Heart left ventricle (tissue), 16 donors: ENCODE results near the gene KCNC4. TPM values are rescaled to one million over a fixed set of nuclear protein-coding genes. Genes with fewer than 3 reads are reported as not detected.

Experiments used
- ATAC-seq, 4 donors: fragments of 200-7000 bp; cut with Tn5 transposase; one replicate each; pipeline ENCODE4 v1.9.1; 2020 to 2022; ENCODE audit warnings: moderate library complexity in 4 of 4, mild to moderate bottlenecking in 3 of 4, moderate number of reproducible peaks in 1 of 4
- DNase-seq, 5 donors: peaks; one replicate each; pipeline ENCODE4 v3.0.0-alpha.2; 2020
- H3K27ac ChIP-seq, 12 donors: fragments of 200-600 bp; sonication (generic) in 4 of 12; one replicate each; pipeline versions ENCODE4 v1.5.0 to v1.8.0; 2016 to 2022; ENCODE audit warnings: mild to moderate bottlenecking in 2 of 12
- H3K27me3 ChIP-seq, 9 donors: fragments of 200-600 bp; sonication (generic) in 2 of 9; one replicate each; pipeline versions ENCODE4 v1.5.1 to v1.8.0; 2016 to 2022; ENCODE audit warnings: mild to moderate bottlenecking in 3 of 9
- H3K36me3 ChIP-seq, 9 donors: fragments of 200-600 bp; sonication (generic) in 2 of 9; one replicate each; pipeline versions ENCODE4 v1.5.0 to v1.8.0; 2018 to 2022; ENCODE audit warnings: mild to moderate bottlenecking in 2 of 9
- H3K4me1 ChIP-seq, 12 donors: fragments of 200-600 bp; sonication (generic) in 4 of 12; one replicate each; pipeline versions ENCODE4 v1.5.0 to v1.8.0; 2016 to 2022; ENCODE audit warnings: mild to moderate bottlenecking in 3 of 12
- H3K4me3 ChIP-seq, 12 donors: fragments of 200-600 bp; sonication (generic) in 4 of 12; one replicate each; pipeline versions ENCODE4 v1.5.0 to v1.8.0; 2017 to 2022; ENCODE audit warnings: mild to moderate bottlenecking in 9 of 12, moderate library complexity in 4 of 12
- H3K9me3 ChIP-seq, 12 donors: fragments of 200-600 bp; sonication (generic) in 4 of 12; one replicate each; pipeline versions ENCODE4 v1.5.0 to v1.8.0; 2016 to 2022; ENCODE audit warnings: mild to moderate bottlenecking in 1 of 12
- POLR2A ChIP-seq, 2 donors: fragments of 450-650 bp; IDR thresholded peaks; one replicate each; pipeline ENCODE4 v1.6.1; 2017; ENCODE audit warnings: antibody characterized with exemption in 2 of 2, mild to moderate bottlenecking in 2 of 2, moderate library complexity in 2 of 2
- WGBS, 4 donors: extraction: QIAGEN DNeasy Blood & Tissue Kit in 2 of 4; methylation state at CpG; one replicate each; pipeline versions ENCODE4 v1.1.5 to v1.1.7; 2013 to 2018; 5-methylcytosine and 5-hydroxymethylcytosine counted together
- intact Hi-C, 10 donors: fragments of 100-400 bp; cut with DNase I; formaldehyde crosslinking; loops; one replicate each; pipeline versions ENCODE4 v1.11.1 to v1.14.2; 2022
- polyA plus RNA-seq, 2 donors: library from polyadenylated mRNA; stranded (reverse); fragments of 200-250 nt; gene quantifications; one replicate each; pipeline ENCODE4 v1.2.3, GENCODE V29; 2013
- total RNA-seq, 9 donors: library from RNA; depleted of rRNA in 2 of 9; stranded (reverse); fragments of >200 nt in 2 of 9; fragmentation: NEBNext Ultra II Directional in 3 of 9; extraction: Animal tissue kit (Norgen Biotek cat#: 25700) in 3 of 9; gene quantifications; one replicate each; pipeline versions ENCODE4 v1.1.0 to v1.2.4, GENCODE V29; 2016 to 2023
- TF ChIP-seq, protein P1 (sequence below), 12 donors: fragments of 200-600 bp; sonication (generic) in 4 of 12; IDR thresholded peaks; one replicate each; pipeline versions ENCODE4 v1.5.0 to v1.8.0; 2018 to 2022; ENCODE audit warnings: antibody characterized with exemption in 12 of 12, mild to moderate bottlenecking in 5 of 12
- donor health status: ischemic (EF 13 %, LVEDD 7.1; RV severe dilation, severe dysfunction).
- donor health status: healthy with polysubstance abuse.
- donor health status: DM: no; HTN: yes; CAD: no.
- donor health status: DM: no; HTN: no; CAD: no.
- donor health status: ischemic (EF 25% LVEDD 6.9; RV normal size, moderate dysfunction).
- donor health status: ischemic (EF 25% LVEDD 5.7; RV mildly dilated, moderate dysfunction).
- donor health status: healthy.
- donor health status: DM: yes; HTN: yes; CAD: no.
- donor health status: ischemic (EF 35%, LVEDD 5.7; RV mildly dilated, moderate dysfunction).
- donor health status: nonischemic (EF 11% LVEDD 7.7; RV severe dilation, severe dysfunction).
- donor health status: DM: yes; HTN: yes; CAD: no.
- donor health status: PGD.
- donor health status: ischemic (EF 29% LVEDD 5.4; RV normal size, mild dysfunction).
- donor health status: nonischemic (EF 23%, LVEDD 6.1; RV moderate dilation, normal function).

KCNC4 gene
- total and polyA plus RNA-seq, 11 donors, result 2.4 to 15.2 (median 6.1) TPM

DNA sequence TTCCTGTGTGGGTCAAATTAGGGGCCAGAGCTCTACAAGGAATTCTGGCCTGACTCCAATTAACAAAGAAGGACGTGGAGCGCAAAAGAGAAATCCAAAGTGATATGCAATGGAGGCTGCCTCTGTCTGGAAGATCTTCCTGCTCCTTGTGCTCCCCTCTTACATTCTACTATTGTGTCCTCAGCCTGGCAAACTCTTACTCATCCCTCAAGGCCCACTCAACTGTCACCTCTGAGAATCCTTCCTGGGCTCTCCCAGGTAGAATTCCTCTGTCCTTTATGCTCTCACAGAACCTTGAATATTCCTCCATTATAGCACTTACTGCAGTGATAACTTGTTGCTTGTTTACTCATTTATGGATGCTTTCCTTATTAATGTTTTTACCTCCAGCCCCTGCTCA is 31.4 kb downstream of the KCNC4 start:
- H3K9me3 ChIP-seq, result no peaks in the 10 kb centered on the region
- H3K36me3 ChIP-seq, result no peaks in the 10 kb centered on the region
- no peak overlapping the region for H3K27ac ChIP-seq
- H3K27me3 ChIP-seq, result no peaks in the 10 kb centered on the region
- DNase-seq (no peak), ATAC-seq (no peak)
- H3K4me3 ChIP-seq, result no peak overlapping the region
- intact Hi-C loops, result no loop called here
- H3K4me1 ChIP-seq, result peaks cover 0 to 19% (median 3%) of the 10 kb centered on the region in 12 donors
- no peak for TF ChIP-seq POLR2A (IDR thresholded peaks at IDR 0.05)
- TF ChIP-seq, protein P1, sequence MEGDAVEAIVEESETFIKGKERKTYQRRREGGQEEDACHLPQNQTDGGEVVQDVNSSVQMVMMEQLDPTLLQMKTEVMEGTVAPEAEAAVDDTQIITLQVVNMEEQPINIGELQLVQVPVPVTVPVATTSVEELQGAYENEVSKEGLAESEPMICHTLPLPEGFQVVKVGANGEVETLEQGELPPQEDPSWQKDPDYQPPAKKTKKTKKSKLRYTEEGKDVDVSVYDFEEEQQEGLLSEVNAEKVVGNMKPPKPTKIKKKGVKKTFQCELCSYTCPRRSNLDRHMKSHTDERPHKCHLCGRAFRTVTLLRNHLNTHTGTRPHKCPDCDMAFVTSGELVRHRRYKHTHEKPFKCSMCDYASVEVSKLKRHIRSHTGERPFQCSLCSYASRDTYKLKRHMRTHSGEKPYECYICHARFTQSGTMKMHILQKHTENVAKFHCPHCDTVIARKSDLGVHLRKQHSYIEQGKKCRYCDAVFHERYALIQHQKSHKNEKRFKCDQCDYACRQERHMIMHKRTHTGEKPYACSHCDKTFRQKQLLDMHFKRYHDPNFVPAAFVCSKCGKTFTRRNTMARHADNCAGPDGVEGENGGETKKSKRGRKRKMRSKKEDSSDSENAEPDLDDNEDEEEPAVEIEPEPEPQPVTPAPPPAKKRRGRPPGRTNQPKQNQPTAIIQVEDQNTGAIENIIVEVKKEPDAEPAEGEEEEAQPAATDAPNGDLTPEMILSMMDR (IDR thresholded peaks at IDR 0.05), result no peak
- 27 to 59% (median 52%) methylated on average over 2 of the region's 2 CpGs for WGBS, 4 donors

DNA sequence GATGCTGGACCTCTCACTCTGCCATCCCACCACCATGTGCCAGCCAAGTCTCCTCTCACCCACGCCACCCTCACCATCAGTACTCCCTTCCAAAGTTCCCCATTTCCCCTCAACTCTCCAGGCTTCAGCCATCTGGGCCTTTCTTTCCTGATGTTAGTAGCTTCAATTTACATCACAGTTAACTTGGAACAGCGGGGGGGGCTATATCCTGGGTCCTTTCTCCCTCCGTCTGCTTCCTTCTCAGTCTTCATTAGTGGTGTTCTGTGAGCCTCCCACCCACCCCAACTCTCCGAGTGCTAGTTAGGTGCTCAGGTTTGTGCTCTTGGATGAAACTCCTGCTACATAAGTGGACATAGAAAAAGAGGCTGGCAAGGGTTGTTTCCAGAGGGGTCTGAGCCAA is 31.9 kb downstream of the KCNC4 start:
- no peak for TF ChIP-seq POLR2A (IDR thresholded peaks at IDR 0.05)
- TF ChIP-seq, protein P1 (IDR thresholded peaks at IDR 0.05), result no peak
- DNase-seq (no peak), ATAC-seq (no peak)
- H3K4me1 ChIP-seq, result peaks cover 0 to 19% (median 3%) of the 10 kb centered on the region in 12 donors
- no peaks in the 10 kb centered on the region for H3K36me3 ChIP-seq
- no peak overlapping the region for H3K27ac ChIP-seq
- WGBS, 4 donors, result 85 to 94% (median 93%) methylated on average over 4 of the region's 4 CpGs
- intact Hi-C loops, result no loop called here
- H3K27me3 ChIP-seq, result no peaks in the 10 kb centered on the region
- H3K9me3 ChIP-seq, result no peaks in the 10 kb centered on the region
- H3K4me3 ChIP-seq, result no peak overlapping the region

DNA sequence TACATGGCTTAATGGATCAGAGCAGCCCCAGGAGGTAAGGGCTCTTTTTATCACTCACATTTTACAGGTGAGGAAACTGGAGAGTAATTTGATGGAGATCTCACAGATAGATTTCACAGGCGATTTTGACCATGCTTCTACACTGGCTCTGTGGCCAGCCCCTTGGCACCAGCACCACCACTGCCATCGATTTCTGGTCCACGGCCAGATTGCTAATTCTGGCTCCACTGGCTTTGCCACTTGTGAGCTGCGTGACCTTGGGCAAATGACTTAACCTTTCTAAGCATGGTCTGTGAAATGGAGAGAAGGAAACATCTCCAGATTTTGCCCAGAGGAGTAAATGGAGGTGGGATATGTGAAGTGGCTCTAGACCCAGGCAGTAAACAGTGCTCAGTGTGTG is 32.6 kb downstream of the KCNC4 start:
- H3K27me3 ChIP-seq, result no peaks in the 10 kb centered on the region
- ATAC-seq (no peak), DNase-seq (no peak)
- intact Hi-C loops, result no loop called here
- H3K27ac ChIP-seq, result no peak overlapping the region
- no peaks in the 10 kb centered on the region for H3K36me3 ChIP-seq
- H3K4me3 ChIP-seq, result no peak overlapping the region
- WGBS, 4 donors, result 79 to 83% (median 82%) methylated on average over 4 of the region's 4 CpGs
- TF ChIP-seq POLR2A (IDR thresholded peaks at IDR 0.05), result no peak
- TF ChIP-seq, protein P1 (IDR thresholded peaks at IDR 0.05), result no peak
- H3K4me1 ChIP-seq, result peaks cover 0 to 16% (median 3%) of the 10 kb centered on the region in 12 donors
- H3K9me3 ChIP-seq, result no peaks in the 10 kb centered on the region

DNA sequence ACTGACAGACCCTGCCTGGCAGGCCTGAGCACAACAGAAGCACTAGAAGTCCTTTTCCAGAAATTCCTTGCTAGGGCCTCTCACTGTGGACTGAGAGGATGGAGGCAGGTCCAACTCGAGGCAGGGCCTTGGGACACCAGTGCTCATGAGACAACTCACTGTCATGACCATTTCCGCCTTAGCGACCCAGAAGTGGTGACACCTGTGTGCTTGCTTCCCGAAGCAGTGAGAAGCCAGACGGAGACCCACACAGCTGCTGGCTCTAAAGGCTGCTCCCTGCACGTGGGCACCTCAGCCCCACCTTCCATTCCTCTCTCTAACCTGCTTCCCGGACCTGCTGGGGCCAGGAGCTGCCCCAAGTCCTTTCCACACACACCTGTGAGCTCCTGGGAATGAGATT is 33.0 kb downstream of the KCNC4 start:
- Histone ChIP-seq H3K9me3 (no peaks in the 10 kb centered on the region), H3K4me1 (peaks cover 0 to 16% (median 3%) of the 10 kb centered on the region in 12 donors), H3K27me3 (no peaks in the 10 kb centered on the region), H3K27ac (no peak overlapping the region), H3K4me3 (no peak overlapping the region), H3K36me3 (no peaks in the 10 kb centered on the region)
- intact Hi-C loops, result no loop called here
- TF ChIP-seq, protein P1 (IDR thresholded peaks at IDR 0.05), result no peak
- TF ChIP-seq POLR2A (IDR thresholded peaks at IDR 0.05), result no peak
- ATAC-seq (no peak), DNase-seq (no peak)
- WGBS, 4 donors, result 74 to 86% (median 79%) methylated on average over 7 of the region's 7 CpGs
